B cell (primary cell): ENCODE data around the gene ARHGEF37. TPM values are rescaled to one million over a fixed set of nuclear protein-coding genes. Genes with fewer than 3 reads are reported as not detected.

Experiments used
- ATAC-seq: fragments of 200-7000 bp; cut with Tn5 transposase; one replicate; pipeline ENCODE4 v1.10.0; 2021; ENCODE audit warnings: low read depth, mild to moderate bottlenecking, moderate number of reproducible peaks, moderate library complexity
- CTCF ChIA-PET: fragments of 350-600 bp; sonication (Branson Sonifier 250); formaldehyde crosslinking; loops from one replicate; lab custom pipeline; 2021; ENCODE audit warnings: antibody characterized with exemption, inconsistent platforms; lab: Charles Lee
- POLR2A ChIA-PET: fragments of 350-600 bp; sonication (Branson Sonifier 250); formaldehyde crosslinking; loops from one replicate; lab custom pipeline; 2021; ENCODE audit warnings: antibody characterized with exemption; lab: Charles Lee
- DNase-seq: peaks from one replicate; pipeline ENCODE4 v3.0.0; 2013
- H2AFZ ChIP-seq: 2 replicates; pipeline ENCODE4 v1.6.1; 2012; ENCODE audit warnings: mild to moderate bottlenecking, low read depth, low read length; ENCODE audit not compliant: insufficient read depth, poor library complexity, severe bottlenecking
- H3K27ac ChIP-seq, 2 donors: 1 replicate in 1 of 2; 2 replicates in 1 of 2; pipeline ENCODE4 v1.5.1; 2012 to 2013; ENCODE audit warnings: low read length in 2 of 2, mild to moderate bottlenecking in 2 of 2, moderate library complexity in 1 of 2
- H3K27me3 ChIP-seq, 4 experiments: fragments of 200-600 bp in 1 of 4; sonication (generic) in 1 of 4; replicated peaks in 1 of 4; 1 replicate in 2 of 4; 2 replicates in 2 of 4; pipeline versions ENCODE4 v1.6.1 to v1.7.0; 2013 to 2016; ENCODE audit warnings: low read length in 3 of 4, mild to moderate bottlenecking in 2 of 4, mixed read lengths in 1 of 4, moderate library complexity in 1 of 4; ENCODE audit not compliant: insufficient read depth in 4 of 4, control insufficient read depth in 3 of 4; ENCODE audit errors: control extremely low read depth in 1 of 4
- H3K36me3 ChIP-seq, 2 experiments: replicated peaks in 1 of 2; 1 replicate in 1 of 2; 2 replicates in 1 of 2; pipeline versions ENCODE4 v1.6.1 to v1.7.1; 2013; ENCODE audit warnings: low read length in 1 of 2; ENCODE audit not compliant: insufficient read depth in 2 of 2, control insufficient read depth in 1 of 2; ENCODE audit errors: control extremely low read depth in 1 of 2, extremely low read depth in 1 of 2
- H3K4me1 ChIP-seq, 2 donors: fragments of 200-600 bp in 1 of 2; sonication (generic) in 1 of 2; 1 replicate in 1 of 2; 2 replicates in 1 of 2; pipeline versions ENCODE4 v1.5.1 to v1.6.1; 2013 to 2017; ENCODE audit warnings: low read length in 2 of 2; ENCODE audit not compliant: control insufficient read depth in 2 of 2, insufficient read depth in 2 of 2
- H3K4me2 ChIP-seq: replicated peaks from 2 replicates; pipeline ENCODE3; 2012; ENCODE audit warnings: mild to moderate bottlenecking, low read depth, low read length; ENCODE audit not compliant: poor library complexity, severe bottlenecking
- H3K4me3 ChIP-seq, 5 experiments: fragments of 200-600 bp in 1 of 5; sonication (generic) in 1 of 5; 1 replicate in 3 of 5; 2 replicates in 2 of 5; pipeline versions ENCODE4 v1.5.1 to v1.7.0; 2011 to 2016; ENCODE audit warnings: low read length in 4 of 5, mild to moderate bottlenecking in 4 of 5, low read depth in 2 of 5, control low read depth in 1 of 5, moderate library complexity in 1 of 5; ENCODE audit not compliant: insufficient read depth in 1 of 5; ENCODE audit errors: control extremely low read depth in 1 of 5, extremely low read depth in 1 of 5
- H3K79me2 ChIP-seq: fragments of 200-600 bp; sonication (generic); one replicate; pipeline ENCODE4 v1.6.0; 2016; ENCODE audit warnings: low read length; ENCODE audit not compliant: control insufficient read depth, insufficient read depth
- H3K9ac ChIP-seq: fragments of 200-600 bp; sonication (generic); 2 replicates; pipeline ENCODE4 v1.6.1; 2017; ENCODE audit warnings: mild to moderate bottlenecking, low read length, moderate library complexity
- H3K9me3 ChIP-seq, 3 donors: one replicate each; pipeline versions ENCODE4 v1.6.1 to v1.7.1; 2013; ENCODE audit warnings: low read length in 2 of 3; ENCODE audit not compliant: control insufficient read depth in 2 of 3, insufficient read depth in 1 of 3; ENCODE audit errors: control extremely low read depth in 1 of 3
- H4K20me1 ChIP-seq: 2 replicates; pipeline ENCODE4 v1.6.0; 2012; ENCODE audit warnings: mild to moderate bottlenecking, low read length; ENCODE audit not compliant: insufficient read depth, control insufficient read depth, poor library complexity, severe bottlenecking
- H3K27ac Mint-ChIP-seq: one replicate; pipeline ENCODE4 v1.8.0; 2021; ENCODE audit warnings: mixed read lengths
- H3K27me3 Mint-ChIP-seq: one replicate; pipeline ENCODE4 v1.8.0; 2021; ENCODE audit warnings: mixed read lengths
- H3K4me1 Mint-ChIP-seq: one replicate; pipeline ENCODE4 v1.8.0; 2021; ENCODE audit warnings: mixed read lengths
- H3K4me3 Mint-ChIP-seq: one replicate; pipeline ENCODE4 v1.8.0; 2021; ENCODE audit warnings: mixed read lengths
- H3K9me3 Mint-ChIP-seq: one replicate; pipeline ENCODE4 v1.8.0; 2022; ENCODE audit warnings: mixed read lengths; ENCODE audit not compliant: insufficient read depth
- EZH2 ChIP-seq: IDR thresholded peaks from 2 replicates; pipeline ENCODE4 v1.6.1; 2012; ENCODE audit warnings: borderline replicate concordance, low read depth, mild to moderate bottlenecking, moderate library complexity, low read length; ENCODE audit not compliant: insufficient read depth, poor library complexity, severe bottlenecking
- WGBS: methylation state at CpG from one replicate; pipeline ENCODE4 v1.1.5; 2013; ENCODE audit warnings: missing lambda C conversion rate; ENCODE audit not compliant: insufficient coverage; 5-methylcytosine and 5-hydroxymethylcytosine counted together
- intact Hi-C: fragments of 100-400 bp; cut with micrococcal nuclease; formaldehyde crosslinking; loops from one replicate; pipeline ENCODE4 v1.10.0; 2022
- polyA plus RNA-seq: library from polyadenylated mRNA; depleted of rRNA; stranded (reverse); fragments of >200 nt; gene quantifications from 2 replicates; pipeline ENCODE4 v1.2.3, GENCODE V29; 2012
- total RNA-seq, 2 donors: library from RNA; stranded (reverse); fragments of 120-200 nt in 1 of 2; gene quantifications; 1 replicate in 1 of 2; 2 replicates in 1 of 2; pipeline versions ENCODE4 v1.2.3 to v1.2.4, GENCODE V29; 2013 to 2022
- TF ChIP-seq, protein P1 (sequence below): fragments of 200-600 bp; IDR thresholded peaks from one replicate; pipeline ENCODE4 v1.8.0; 2022; ENCODE audit warnings: antibody characterized with exemption, mild to moderate bottlenecking

The ARHGEF37 gene
- total and polyA plus RNA-seq, 2 donors (not counting 1 experiment from before 2014, with no cell fraction given) = 0.06 to 1.7 TPM

DNA sequence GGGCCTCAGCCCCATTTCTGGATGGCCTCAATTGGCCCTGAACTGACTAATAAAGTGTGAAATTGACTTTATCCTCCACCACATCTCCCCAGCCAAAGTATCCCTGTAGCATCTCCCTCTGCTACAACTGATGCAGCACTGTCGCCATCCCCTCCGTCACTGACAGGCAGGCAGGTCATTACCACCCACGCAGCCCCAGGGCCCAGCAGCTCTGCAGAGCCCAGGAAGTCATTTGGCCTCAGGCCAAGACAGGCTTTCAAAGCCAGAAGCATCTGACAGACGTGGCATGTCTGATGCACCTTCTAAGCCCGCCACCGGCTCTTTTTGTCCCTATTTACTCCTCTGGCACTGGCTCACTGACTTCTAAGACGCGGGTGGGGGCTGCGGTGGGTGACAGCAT is 65.3 kb downstream of the ARHGEF37 start:
- Histone ChIP-seq H3K36me3 (no peaks in the 10 kb centered on the region), H3K4me2 (no peak overlapping the region), H4K20me1 (no peaks in the 10 kb centered on the region), H3K79me2 (no peaks in the 10 kb centered on the region), H2AFZ (no peak overlapping the region), H3K27ac (no peak overlapping the region), H3K4me1 (no peaks in the 10 kb centered on the region), H3K9ac (no peak overlapping the region), H3K4me3 (no peak overlapping the region), H3K27me3 (no peaks in the 10 kb centered on the region), H3K9me3 (no peaks in the 10 kb centered on the region)
- Mint-ChIP-seq H3K9me3 (no peaks in the 10 kb centered on the region), H3K4me1 (no peaks in the 10 kb centered on the region), H3K4me3 (no peak overlapping the region), H3K27me3 (no peaks in the 10 kb centered on the region), H3K27ac (no peak overlapping the region)
- DNase-seq = no peak
- TF ChIP-seq EZH2 = no peak
- TF ChIP-seq, protein P1, sequence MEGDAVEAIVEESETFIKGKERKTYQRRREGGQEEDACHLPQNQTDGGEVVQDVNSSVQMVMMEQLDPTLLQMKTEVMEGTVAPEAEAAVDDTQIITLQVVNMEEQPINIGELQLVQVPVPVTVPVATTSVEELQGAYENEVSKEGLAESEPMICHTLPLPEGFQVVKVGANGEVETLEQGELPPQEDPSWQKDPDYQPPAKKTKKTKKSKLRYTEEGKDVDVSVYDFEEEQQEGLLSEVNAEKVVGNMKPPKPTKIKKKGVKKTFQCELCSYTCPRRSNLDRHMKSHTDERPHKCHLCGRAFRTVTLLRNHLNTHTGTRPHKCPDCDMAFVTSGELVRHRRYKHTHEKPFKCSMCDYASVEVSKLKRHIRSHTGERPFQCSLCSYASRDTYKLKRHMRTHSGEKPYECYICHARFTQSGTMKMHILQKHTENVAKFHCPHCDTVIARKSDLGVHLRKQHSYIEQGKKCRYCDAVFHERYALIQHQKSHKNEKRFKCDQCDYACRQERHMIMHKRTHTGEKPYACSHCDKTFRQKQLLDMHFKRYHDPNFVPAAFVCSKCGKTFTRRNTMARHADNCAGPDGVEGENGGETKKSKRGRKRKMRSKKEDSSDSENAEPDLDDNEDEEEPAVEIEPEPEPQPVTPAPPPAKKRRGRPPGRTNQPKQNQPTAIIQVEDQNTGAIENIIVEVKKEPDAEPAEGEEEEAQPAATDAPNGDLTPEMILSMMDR = no peak
- CTCF ChIA-PET = interaction anchor here (1.1 kb wide), 2 partner anchors 19 to 344 kb away, joined by 3 read pairs; no protein-coding TSS in a partner anchor
- 89% methylated on average over 9 of the region's 9 CpGs for WGBS
- POLR2A ChIA-PET = no interaction called here
- no peak for ATAC-seq
- intact Hi-C loops = no loop called here

DNA sequence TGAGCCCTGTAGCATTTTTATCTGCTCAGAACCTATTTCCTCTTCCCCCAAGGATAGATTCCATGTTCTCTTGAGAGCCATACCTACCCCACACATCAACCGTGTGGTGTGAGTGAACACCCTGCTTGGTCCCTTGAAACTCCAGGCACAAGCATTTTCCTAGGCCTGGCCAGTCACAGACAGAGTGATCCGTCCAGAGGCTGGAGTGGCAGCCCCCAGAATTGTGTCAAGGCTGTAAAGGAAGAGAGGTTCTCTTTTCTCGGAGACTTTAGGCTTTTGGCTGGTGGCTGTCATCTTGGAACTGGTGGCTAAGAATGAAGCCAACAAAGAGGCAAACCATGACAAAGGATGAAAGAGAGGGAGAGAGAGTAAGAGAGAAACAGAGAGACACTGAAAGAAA is 66.0 kb downstream of the ARHGEF37 start:
- CTCF ChIA-PET = interaction anchor here (0.8 kb wide), 1 partner anchor 11 kb away, joined by 5 read pairs; no protein-coding TSS in a partner anchor
- H3K27ac Mint-ChIP-seq = no peak overlapping the region

More for the DNA sequence above, 66.0 kb downstream of the ARHGEF37 start:
- DNase-seq = no peak
- POLR2A ChIA-PET = no interaction called here
- no peaks in the 10 kb centered on the region for H3K9me3 ChIP-seq
- H3K27me3 ChIP-seq = no peaks in the 10 kb centered on the region
- H4K20me1 ChIP-seq = no peaks in the 10 kb centered on the region
- H3K4me1 ChIP-seq = no peaks in the 10 kb centered on the region
- no peaks in the 10 kb centered on the region for H3K79me2 ChIP-seq
- no peaks in the 10 kb centered on the region for H3K4me1 Mint-ChIP-seq
- H3K9me3 Mint-ChIP-seq = no peaks in the 10 kb centered on the region
- intact Hi-C loops = no loop called here
- H3K36me3 ChIP-seq = no peaks in the 10 kb centered on the region
- no peak overlapping the region for H3K9ac ChIP-seq
- H2AFZ ChIP-seq = no peak overlapping the region
- no peak overlapping the region for H3K4me3 Mint-ChIP-seq
- no peak overlapping the region for H3K4me3 ChIP-seq
- H3K27me3 Mint-ChIP-seq = no peaks in the 10 kb centered on the region
- no peak for TF ChIP-seq EZH2
- TF ChIP-seq, protein P1 = no peak
- H3K27ac ChIP-seq = no peak overlapping the region
- H3K4me2 ChIP-seq = no peak overlapping the region
- no peak for ATAC-seq
- WGBS = 81% methylated on average over 2 of the region's 3 CpGs
